Osteoblast (primary cell): ENCODE measurements around the gene UNC13C. TPM values are rescaled to one million over a fixed set of nuclear protein-coding genes. Genes with fewer than 3 reads are reported as not detected.

Source experiments
- DNase-seq: peaks from one replicate; pipeline ENCODE4 v3.0.0; 2011; ENCODE audit warnings: low spot score, mixed read lengths; ENCODE audit not compliant: insufficient read length; ENCODE audit errors: missing footprints
- H2AFZ ChIP-seq: 2 replicates; pipeline ENCODE4 v1.6.0; 2011; ENCODE audit warnings: mild to moderate bottlenecking, low read length
- H3K27ac ChIP-seq: 2 replicates; pipeline ENCODE4 v1.5.1; 2011; ENCODE audit warnings: mild to moderate bottlenecking, low read depth, low read length, moderate library complexity
- H3K27me3 ChIP-seq: 2 replicates; pipeline ENCODE4 v1.6.0; 2012; ENCODE audit warnings: mild to moderate bottlenecking, control low read depth, inconsistent platforms, low read length, moderate library complexity; ENCODE audit not compliant: insufficient read depth
- H3K36me3 ChIP-seq: 2 replicates; pipeline ENCODE4 v1.5.1; 2011; ENCODE audit warnings: mild to moderate bottlenecking, low read length, control low read depth, moderate library complexity; ENCODE audit not compliant: insufficient read depth
- H3K4me1 ChIP-seq: 2 replicates; pipeline ENCODE4 v1.5.1; 2011; ENCODE audit warnings: mild to moderate bottlenecking, low read length, control low read depth, moderate library complexity; ENCODE audit not compliant: insufficient read depth
- H3K4me2 ChIP-seq: 2 replicates; pipeline ENCODE4 v1.6.0; 2011; ENCODE audit warnings: mild to moderate bottlenecking, low read length; ENCODE audit not compliant: insufficient read depth
- H3K4me3 ChIP-seq: fragments of 200-600 bp; sonication (generic); 3 replicates; pipeline ENCODE4 v1.5.1; 2012; ENCODE audit warnings: mild to moderate bottlenecking, low read length, inconsistent platforms; ENCODE audit not compliant: insufficient read depth
- H3K79me2 ChIP-seq: 2 replicates; pipeline ENCODE4 v1.6.0; 2012; ENCODE audit warnings: mild to moderate bottlenecking, low read length, control low read depth, inconsistent platforms; ENCODE audit not compliant: insufficient read depth
- H3K9me3 ChIP-seq: 2 replicates; pipeline ENCODE4 v1.5.1; 2011; ENCODE audit warnings: low read depth, low read length, control low read depth
- H4K20me1 ChIP-seq: 2 replicates; pipeline ENCODE4 v1.6.0; 2012; ENCODE audit warnings: mild to moderate bottlenecking, low read length, control low read depth; ENCODE audit not compliant: insufficient read depth
- CTCF ChIP-seq: IDR thresholded peaks from 2 replicates; pipeline ENCODE4 v1.5.1; 2011; ENCODE audit warnings: mild to moderate bottlenecking, low read depth, low read length, moderate library complexity; ENCODE audit errors: extremely low read depth
- total RNA-seq: library from RNA; depleted of rRNA; stranded (reverse); fragments of >200 nt; gene quantifications from 2 replicates; pipeline ENCODE4 v1.2.3, GENCODE V29; 2012

Gene UNC13C
- total RNA-seq, 1 donor, result not detected

- Histone ChIP-seq H2AFZ (no peak overlapping the region), H3K4me2 (no peak overlapping the region), H4K20me1 (no peaks in the 10 kb centered on the region), H3K4me3 (no peak overlapping the region), H3K27me3 (no peaks in the 10 kb centered on the region), H3K27ac (no peak overlapping the region), H3K79me2 (no peaks in the 10 kb centered on the region), H3K36me3 (no peaks in the 10 kb centered on the region), H3K4me1 (no peaks in the 10 kb centered on the region), H3K9me3 (no peaks in the 10 kb centered on the region)
- no peak for TF ChIP-seq CTCF
- DNase-seq, result no peak
These were observed 88.2 kb downstream of the UNC13C start for GRCh38 chr15:54066403-54066802.

- H3K4me3 ChIP-seq, result no peak overlapping the region
- TF ChIP-seq CTCF, result peak; percentile 39
- no peaks in the 10 kb centered on the region for H3K36me3 ChIP-seq
- no peak overlapping the region for H3K4me2 ChIP-seq
- H2AFZ ChIP-seq, result no peak overlapping the region
- no peaks in the 10 kb centered on the region for H3K4me1 ChIP-seq
- H3K27me3 ChIP-seq, result no peaks in the 10 kb centered on the region
- H4K20me1 ChIP-seq, result no peaks in the 10 kb centered on the region
- H3K79me2 ChIP-seq, result no peaks in the 10 kb centered on the region
- H3K9me3 ChIP-seq, result no peaks in the 10 kb centered on the region
- no peak overlapping the region for H3K27ac ChIP-seq
- DNase-seq, result no peak
These were observed 104.7 kb downstream of the UNC13C start for GRCh38 chr15:54082836-54083492.

GRCh38 chr15:54083501-54083900 lies 105.3 kb downstream of the UNC13C start:
- no peaks in the 10 kb centered on the region for H3K79me2 ChIP-seq
- H3K36me3 ChIP-seq, result no peaks in the 10 kb centered on the region
- no peaks in the 10 kb centered on the region for H3K9me3 ChIP-seq
- no peaks in the 10 kb centered on the region for H3K27me3 ChIP-seq
- H3K4me1 ChIP-seq, result no peaks in the 10 kb centered on the region
- no peak overlapping the region for H3K4me3 ChIP-seq
- no peak overlapping the region for H3K4me2 ChIP-seq
- no peak overlapping the region for H3K27ac ChIP-seq
- H2AFZ ChIP-seq, result no peak overlapping the region
- no peaks in the 10 kb centered on the region for H4K20me1 ChIP-seq
- no peak for DNase-seq
- no peak for TF ChIP-seq CTCF

- Histone ChIP-seq H3K4me2 (no peak overlapping the region), H3K36me3 (no peaks in the 10 kb centered on the region), H4K20me1 (no peaks in the 10 kb centered on the region), H3K79me2 (no peaks in the 10 kb centered on the region), H2AFZ (no peak overlapping the region), H3K4me3 (no peak overlapping the region), H3K9me3 (no peaks in the 10 kb centered on the region), H3K4me1 (no peaks in the 10 kb centered on the region), H3K27me3 (no peaks in the 10 kb centered on the region), H3K27ac (no peak overlapping the region)
- DNase-seq, result no peak
- no peak for TF ChIP-seq CTCF
These were observed 105.8 kb downstream of the UNC13C start for GRCh38 chr15:54083991-54084390.
